Measurements from ENCODE around the gene PCP4L1. TPM values are rescaled to one million over a fixed set of nuclear protein-coding genes. Genes with fewer than 3 reads are reported as not detected.

PCP4L1 gene
- total and polyA plus RNA-seq, 9 donors = 0.69 to 20.2 (median 2.6) TPM

DNA sequence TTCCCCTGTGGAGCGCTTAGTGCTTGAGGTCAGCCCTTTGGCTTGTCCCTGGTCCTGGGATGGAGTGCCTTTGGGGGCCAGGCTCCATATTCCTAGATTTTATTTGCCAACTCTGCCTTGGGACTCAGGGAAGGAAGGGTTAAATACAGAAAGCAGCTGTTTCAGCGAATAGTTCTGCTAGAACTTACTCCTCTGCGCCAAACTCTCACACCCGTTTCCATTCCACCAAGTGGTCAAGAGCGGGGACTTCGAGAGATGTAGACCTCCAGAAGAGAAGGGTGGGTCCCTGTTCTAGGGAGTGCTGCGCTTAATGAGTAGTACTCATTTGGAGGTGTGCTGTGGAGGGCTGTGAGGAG, 33.4 kb upstream of the PCP4L1 start:
- Histone ChIP-seq H3K27ac (no peak overlapping the region), H3K36me3 (no peaks in the 10 kb centered on the region), H3K9me3 (no peaks in the 10 kb centered on the region), H3K27me3 (no peaks in the 10 kb centered on the region), H3K4me1 (ENCODE audit: insufficient read depth) (peaks cover 5% of the 10 kb centered on the region), H3K4me3 (no peak overlapping the region)
- DNase-seq = no peak
- intact Hi-C loops (cut with DNase I) = loop anchor here in 3 of 4 donors (5.0 to 10.0 kb wide), 4 partner anchors 33 to 160 kb away; partner anchors contain the start of gene MPZ (in 1 of the 3)
- no peak for TF ChIP-seq POLR2A (IDR thresholded peaks at IDR 0.05)
- TF ChIP-seq EP300 (IDR thresholded peaks at IDR 0.05) = no peak
- TF ChIP-seq, protein P1, sequence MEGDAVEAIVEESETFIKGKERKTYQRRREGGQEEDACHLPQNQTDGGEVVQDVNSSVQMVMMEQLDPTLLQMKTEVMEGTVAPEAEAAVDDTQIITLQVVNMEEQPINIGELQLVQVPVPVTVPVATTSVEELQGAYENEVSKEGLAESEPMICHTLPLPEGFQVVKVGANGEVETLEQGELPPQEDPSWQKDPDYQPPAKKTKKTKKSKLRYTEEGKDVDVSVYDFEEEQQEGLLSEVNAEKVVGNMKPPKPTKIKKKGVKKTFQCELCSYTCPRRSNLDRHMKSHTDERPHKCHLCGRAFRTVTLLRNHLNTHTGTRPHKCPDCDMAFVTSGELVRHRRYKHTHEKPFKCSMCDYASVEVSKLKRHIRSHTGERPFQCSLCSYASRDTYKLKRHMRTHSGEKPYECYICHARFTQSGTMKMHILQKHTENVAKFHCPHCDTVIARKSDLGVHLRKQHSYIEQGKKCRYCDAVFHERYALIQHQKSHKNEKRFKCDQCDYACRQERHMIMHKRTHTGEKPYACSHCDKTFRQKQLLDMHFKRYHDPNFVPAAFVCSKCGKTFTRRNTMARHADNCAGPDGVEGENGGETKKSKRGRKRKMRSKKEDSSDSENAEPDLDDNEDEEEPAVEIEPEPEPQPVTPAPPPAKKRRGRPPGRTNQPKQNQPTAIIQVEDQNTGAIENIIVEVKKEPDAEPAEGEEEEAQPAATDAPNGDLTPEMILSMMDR (IDR thresholded peaks at IDR 0.05) = no peak
- whole genome bisulfite sequencing, 3 donors = 40 to 48% (median 40%) methylated on average over 7 of the region's 7 CpGs

- TF ChIP-seq, protein P1 (IDR thresholded peaks at IDR 0.05) = peak; percentile 34 to 68 (median 62)
- peak; percentile 10 for TF ChIP-seq POLR2A (IDR thresholded peaks at IDR 0.05)
- TF ChIP-seq EP300 (IDR thresholded peaks at IDR 0.05) = no peak
- H3K27me3 ChIP-seq = no peaks in the 10 kb centered on the region
- H3K36me3 ChIP-seq = no peaks in the 10 kb centered on the region
- intact Hi-C loops (cut with DNase I) = loop anchor here in 3 of 4 donors (5.0 to 10.0 kb wide), 4 partner anchors 33 to 159 kb away; partner anchors contain the start of gene MPZ (in 1 of the 3)
- H3K4me1 ChIP-seq (ENCODE audit: insufficient read depth) = peaks cover 5% of the 10 kb centered on the region
- WGBS, 3 donors = 5 to 7% (median 7%) methylated on average over 16 of the region's 16 CpGs
- H3K9me3 ChIP-seq = no peaks in the 10 kb centered on the region
- H3K27ac ChIP-seq = peak within 1 kb of the TSS in 1 of 2 donors; percentile 49
- DNase-seq = peak; percentile 80 to 93 (median 85)
- peak within 1 kb of the TSS; percentile 58 for H3K4me3 ChIP-seq
Observed at GRCh38 chr1:161225534-161226319, 32.8 kb upstream of the PCP4L1 start, which contains the start of gene TOMM40L. Gene TOMM40L, plus strand, starts transcription at chr1:161226060. Its CDS starts 430 bp downstream, at chr1:161226490.

- H3K9me3 ChIP-seq = no peaks in the 10 kb centered on the region
- H3K4me3 ChIP-seq = peak overlapping the region; percentile 58
- no peaks in the 10 kb centered on the region for H3K27me3 ChIP-seq
- no peak for TF ChIP-seq EP300 (IDR thresholded peaks at IDR 0.05)
- TF ChIP-seq, protein P1 (IDR thresholded peaks at IDR 0.05) = no peak
- no peak for TF ChIP-seq POLR2A (IDR thresholded peaks at IDR 0.05)
- H3K4me1 ChIP-seq (ENCODE audit: insufficient read depth) = peaks cover 5% of the 10 kb centered on the region
- intact Hi-C loops (cut with DNase I) = loop anchor here in 3 of 4 donors (5.0 to 10.0 kb wide), 4 partner anchors 34 to 158 kb away; partner anchors contain the start of gene MPZ (in 1 of the 3)
- peak in 3 of 5 donors; percentile 42 to 50 (median 46) for DNase-seq
- 5 to 7% (median 5%) methylated on average over 15 of the region's 15 CpGs for WGBS, 3 donors
- H3K27ac ChIP-seq = peak overlapping the region in 1 of 2 donors; percentile 49
- no peaks in the 10 kb centered on the region for H3K36me3 ChIP-seq
Observed at GRCh38 chr1:161226320-161226711, 32.2 kb upstream of the PCP4L1 start.

DNA sequence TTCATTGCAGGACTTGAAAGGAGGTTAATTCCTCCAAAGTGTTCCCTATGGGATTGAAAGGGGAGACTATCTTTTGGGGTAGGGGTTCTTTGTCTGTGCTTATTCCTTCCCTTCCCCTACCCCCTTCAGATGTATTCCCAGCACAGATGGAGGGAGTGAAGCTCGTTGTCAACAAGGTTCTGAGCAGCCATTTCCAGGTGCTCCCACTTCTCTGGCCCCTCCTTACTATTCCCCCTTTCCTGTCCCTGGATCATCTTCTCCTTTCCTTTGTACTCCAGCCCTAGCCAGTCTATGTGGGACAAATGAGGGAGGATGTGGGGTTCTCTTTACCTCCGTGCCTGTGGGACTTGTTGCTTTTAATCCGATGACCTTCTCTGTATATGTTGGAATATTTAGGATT, 31.8 kb upstream of the PCP4L1 start:
- Histone ChIP-seq H3K27ac (peak overlapping the region in 1 of 2 donors; percentile 49), H3K4me1 (ENCODE audit: insufficient read depth) (peaks cover 5% of the 10 kb centered on the region), H3K36me3 (no peaks in the 10 kb centered on the region), H3K27me3 (no peaks in the 10 kb centered on the region), H3K9me3 (no peaks in the 10 kb centered on the region), H3K4me3 (peak overlapping the region; percentile 58)
- TF ChIP-seq, protein P1 (IDR thresholded peaks at IDR 0.05) = no peak
- TF ChIP-seq POLR2A (IDR thresholded peaks at IDR 0.05) (no peak), EP300 (IDR thresholded peaks at IDR 0.05) (no peak)
- DNase-seq = no peak
- WGBS, 3 donors = 39 to 43% (median 43%) methylated on average over 3 of the region's 3 CpGs
- intact Hi-C loops (cut with DNase I) = loop anchor here in 3 of 4 donors (5.0 to 10.0 kb wide), 4 partner anchors 34 to 158 kb away; partner anchors contain the start of gene MPZ (in 1 of the 3)

All from ovary (tissue), 9 donors.